Tibial artery (tissue), 4 donors: ENCODE data around the gene KIAA0825.

Source experiments
- DNase-seq, 2 donors: peaks; one replicate each; pipeline ENCODE4 v3.0.0-alpha.2; 2019
- H3K27ac ChIP-seq, 2 donors: fragments of 200-600 bp; sonication (generic) in 1 of 2; 1 replicate in 1 of 2; 2 replicates in 1 of 2; pipeline ENCODE4 v1.5.1; 2018 to 2019; ENCODE audit warnings: mild to moderate bottlenecking in 1 of 2
- H3K27me3 ChIP-seq, 2 donors: fragments of 200-600 bp; sonication (generic) in 1 of 2; one replicate each; pipeline versions ENCODE4 v1.5.1 to v1.6.0; 2016 to 2019
- H3K36me3 ChIP-seq, 3 donors: fragments of 200-600 bp; sonication (generic) in 2 of 3; one replicate each; pipeline ENCODE4 v1.5.1; 2016 to 2019; ENCODE audit warnings: mild to moderate bottlenecking in 2 of 3
- H3K4me1 ChIP-seq, 4 donors: fragments of 200-600 bp; sonication (generic) in 2 of 4; 1 replicate in 3 of 4; 2 replicates in 1 of 4; pipeline ENCODE4 v1.5.1; 2016 to 2019
- H3K4me3 ChIP-seq, 2 donors: fragments of 200-600 bp; sonication (generic) in 1 of 2; 1 replicate in 1 of 2; 2 replicates in 1 of 2; pipeline ENCODE4 v1.5.1; 2018 to 2019; ENCODE audit warnings: mild to moderate bottlenecking in 2 of 2
- H3K9me3 ChIP-seq, 3 donors: fragments of 200-600 bp; sonication (generic) in 1 of 3; one replicate each; pipeline ENCODE4 v1.5.1; 2016 to 2019
- intact Hi-C: fragments of 100-400 bp; cut with DNase I; formaldehyde crosslinking; loops from one replicate; pipeline ENCODE4 v1.15.0; 2023; ENCODE audit warnings: low total_unique reads
- TF ChIP-seq, protein P1 (sequence below), 2 experiments: fragments of 200-600 bp in 1 of 2; fragments of 450-650 bp in 1 of 2; IDR thresholded peaks; one replicate each; pipeline ENCODE4 v1.5.1; 2017 to 2019; ENCODE audit warnings: antibody characterized with exemption in 2 of 2, mild to moderate bottlenecking in 1 of 2, moderate library complexity in 1 of 2

Gene KIAA0825

DNA sequence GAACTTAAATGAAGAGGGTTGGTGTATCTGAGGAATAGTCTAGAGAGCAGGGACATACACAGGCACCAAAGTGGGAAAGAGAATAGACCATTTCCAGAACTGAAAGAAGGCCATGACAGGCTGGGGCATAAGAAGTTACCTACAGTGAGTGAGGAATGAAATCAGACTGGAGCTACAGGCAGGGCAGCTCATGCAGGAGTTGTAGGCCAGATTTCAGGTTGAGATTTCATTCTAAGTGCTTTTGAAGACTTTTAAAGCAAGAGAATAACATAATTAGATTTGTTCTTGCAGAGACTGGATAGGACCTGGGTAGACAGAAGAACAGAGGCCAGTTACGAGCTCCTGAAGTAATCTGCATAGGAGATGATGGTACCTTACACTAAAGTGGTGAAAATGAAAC, 280.8 kb downstream of the KIAA0825 start:
- no peak overlapping the region for H3K4me3 ChIP-seq
- TF ChIP-seq, protein P1, sequence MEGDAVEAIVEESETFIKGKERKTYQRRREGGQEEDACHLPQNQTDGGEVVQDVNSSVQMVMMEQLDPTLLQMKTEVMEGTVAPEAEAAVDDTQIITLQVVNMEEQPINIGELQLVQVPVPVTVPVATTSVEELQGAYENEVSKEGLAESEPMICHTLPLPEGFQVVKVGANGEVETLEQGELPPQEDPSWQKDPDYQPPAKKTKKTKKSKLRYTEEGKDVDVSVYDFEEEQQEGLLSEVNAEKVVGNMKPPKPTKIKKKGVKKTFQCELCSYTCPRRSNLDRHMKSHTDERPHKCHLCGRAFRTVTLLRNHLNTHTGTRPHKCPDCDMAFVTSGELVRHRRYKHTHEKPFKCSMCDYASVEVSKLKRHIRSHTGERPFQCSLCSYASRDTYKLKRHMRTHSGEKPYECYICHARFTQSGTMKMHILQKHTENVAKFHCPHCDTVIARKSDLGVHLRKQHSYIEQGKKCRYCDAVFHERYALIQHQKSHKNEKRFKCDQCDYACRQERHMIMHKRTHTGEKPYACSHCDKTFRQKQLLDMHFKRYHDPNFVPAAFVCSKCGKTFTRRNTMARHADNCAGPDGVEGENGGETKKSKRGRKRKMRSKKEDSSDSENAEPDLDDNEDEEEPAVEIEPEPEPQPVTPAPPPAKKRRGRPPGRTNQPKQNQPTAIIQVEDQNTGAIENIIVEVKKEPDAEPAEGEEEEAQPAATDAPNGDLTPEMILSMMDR (IDR thresholded peaks at IDR 0.05) = no peak
- intact Hi-C loops = no loop called here
- H3K36me3 ChIP-seq = no peaks in the 10 kb centered on the region
- H3K9me3 ChIP-seq = no peaks in the 10 kb centered on the region
- DNase-seq = no peak
- no peaks in the 10 kb centered on the region for H3K4me1 ChIP-seq
- H3K27me3 ChIP-seq = no peaks in the 10 kb centered on the region
- no peak overlapping the region for H3K27ac ChIP-seq

DNA sequence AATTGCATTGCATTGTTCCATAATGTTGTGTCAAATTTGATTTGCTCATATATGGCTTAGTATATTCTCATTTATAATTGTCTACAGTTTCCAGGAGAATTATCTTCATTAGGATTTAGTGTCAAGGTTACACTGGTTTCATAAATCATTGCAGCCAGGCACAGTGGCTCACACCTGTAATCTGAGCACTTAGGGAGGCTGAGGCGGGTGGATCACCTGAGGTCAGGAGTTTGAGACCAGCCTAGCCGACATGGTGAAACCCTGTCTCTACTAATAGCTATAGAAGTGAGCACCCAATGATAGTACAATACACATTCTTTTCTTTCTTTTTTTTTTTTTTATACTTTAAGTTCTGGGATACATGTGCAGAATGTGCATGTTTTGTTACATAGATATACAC, 282.5 kb downstream of the KIAA0825 start:
- TF ChIP-seq, protein P1 (IDR thresholded peaks at IDR 0.05) = no peak

DNA sequence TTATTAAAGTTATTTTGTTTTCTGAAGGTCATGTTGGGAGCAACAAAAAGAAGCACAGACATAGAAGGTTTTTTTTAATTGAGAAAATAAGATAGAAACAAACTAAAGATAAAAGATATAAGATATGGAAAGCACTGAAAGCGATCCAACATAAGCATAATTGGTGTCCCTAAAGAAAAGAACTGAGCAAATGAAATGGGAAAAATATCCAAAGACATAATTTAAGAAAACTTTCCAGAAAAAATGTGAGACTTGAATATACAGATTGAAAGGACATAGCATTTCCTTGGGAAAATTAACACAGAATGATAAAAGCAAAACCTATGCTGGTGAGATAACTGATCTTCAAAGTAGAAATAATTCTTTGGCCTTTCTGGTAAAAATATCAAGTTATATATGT, 289.3 kb downstream of the KIAA0825 start:
- peaks cover 0 to 8% (median 4%) of the 10 kb centered on the region in 3 donors for H3K9me3 ChIP-seq
- no peak for DNase-seq
- no peaks in the 10 kb centered on the region for H3K27me3 ChIP-seq
- intact Hi-C loops = no loop called here
- H3K27ac ChIP-seq = no peak overlapping the region
- no peak overlapping the region for H3K4me3 ChIP-seq
- H3K4me1 ChIP-seq = no peaks in the 10 kb centered on the region
- TF ChIP-seq, protein P1 (IDR thresholded peaks at IDR 0.05) = no peak
- H3K36me3 ChIP-seq = no peaks in the 10 kb centered on the region

More for the DNA sequence above, 282.5 kb downstream of the KIAA0825 start:
- no peaks in the 10 kb centered on the region for H3K4me1 ChIP-seq
- no peak for DNase-seq
- no peak overlapping the region for H3K4me3 ChIP-seq
- no peaks in the 10 kb centered on the region for H3K9me3 ChIP-seq
- no peaks in the 10 kb centered on the region for H3K36me3 ChIP-seq
- no peaks in the 10 kb centered on the region for H3K27me3 ChIP-seq
- intact Hi-C loops = no loop called here
- no peak overlapping the region for H3K27ac ChIP-seq

DNA sequence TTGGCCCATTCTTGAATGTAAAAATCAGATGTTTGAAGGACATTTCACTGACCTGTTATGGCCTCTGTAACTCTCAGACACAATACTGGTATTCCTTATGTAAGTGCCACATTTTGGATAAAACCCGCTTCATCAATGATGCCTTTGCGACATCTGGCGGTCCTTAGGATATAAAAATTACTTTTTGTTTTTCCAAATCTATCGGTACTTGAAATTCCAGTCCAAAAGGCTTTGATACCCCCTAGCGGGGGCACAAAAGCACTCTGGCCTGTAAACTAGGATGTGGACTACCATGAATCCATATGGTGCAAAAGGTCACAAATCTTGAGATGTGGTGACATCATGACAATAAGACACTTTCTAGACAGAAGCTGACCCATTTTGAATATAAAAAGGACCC, 291.8 kb downstream of the KIAA0825 start:
- Histone ChIP-seq H3K27me3 (no peaks in the 10 kb centered on the region), H3K36me3 (no peaks in the 10 kb centered on the region), H3K9me3 (peaks cover 0 to 8% (median 4%) of the 10 kb centered on the region in 3 donors), H3K4me1 (no peaks in the 10 kb centered on the region), H3K4me3 (no peak overlapping the region), H3K27ac (no peak overlapping the region)
- TF ChIP-seq, protein P1 (IDR thresholded peaks at IDR 0.05) = no peak
- intact Hi-C loops = no loop called here
- DNase-seq = no peak

DNA sequence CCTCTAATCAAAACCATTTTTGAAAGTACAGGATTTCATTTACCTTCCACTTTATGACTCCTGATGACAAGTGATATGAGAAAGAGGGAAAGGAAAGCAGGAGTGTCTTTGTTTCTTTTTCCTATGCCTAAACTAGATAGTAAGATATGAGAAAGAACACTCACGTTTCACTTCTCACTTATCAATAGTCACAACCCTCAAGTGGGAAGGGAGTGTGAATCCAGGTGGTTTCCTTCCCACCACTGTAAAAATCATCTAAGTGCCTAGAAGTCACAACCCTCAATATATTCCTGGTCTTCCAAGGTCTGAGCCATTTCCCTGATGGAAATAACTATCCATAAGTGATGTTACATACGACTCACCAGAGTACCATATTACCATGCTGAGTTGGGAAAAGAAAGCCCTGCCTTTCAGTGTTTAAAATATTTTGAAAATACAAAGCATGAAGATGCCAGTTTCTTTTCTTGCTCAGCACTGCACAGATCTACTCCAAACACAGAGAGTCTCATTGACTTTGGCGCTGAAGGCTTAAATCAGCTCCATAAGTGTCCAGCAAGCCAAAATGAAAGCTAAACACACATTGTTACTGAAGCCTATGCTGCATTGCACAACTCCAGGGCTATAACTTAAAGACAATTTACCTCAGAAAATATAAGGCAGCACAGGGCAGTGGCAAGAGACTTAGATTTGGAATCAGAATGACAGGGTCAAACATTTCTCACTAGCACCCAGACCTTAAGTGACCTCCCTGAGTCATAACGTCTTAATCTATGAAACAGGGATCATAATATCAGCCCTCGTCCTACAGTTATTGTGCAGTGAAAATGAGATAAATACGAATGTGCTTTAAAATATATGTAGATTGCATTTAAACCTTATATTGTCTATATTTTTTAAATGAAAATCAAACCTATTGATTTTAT, 301.2 kb downstream of the KIAA0825 start:
- Histone ChIP-seq H3K4me1 (no peaks in the 10 kb centered on the region), H3K27ac (no peak overlapping the region), H3K9me3 (no peaks in the 10 kb centered on the region), H3K27me3 (no peaks in the 10 kb centered on the region), H3K4me3 (no peak overlapping the region), H3K36me3 (no peaks in the 10 kb centered on the region)
- no peak for DNase-seq
- TF ChIP-seq, protein P1 (IDR thresholded peaks at IDR 0.05) = no peak
- intact Hi-C loops = no loop called here
